CD4-positive, alpha-beta T cell (primary cell): ENCODE data around the gene CAMTA1. TPM values are rescaled to one million over a fixed set of nuclear protein-coding genes. Genes with fewer than 3 reads are reported as not detected.

Experiments
- ATAC-seq: fragments of 200-7000 bp; cut with Tn5 transposase; one replicate; pipeline ENCODE4 v1.10.0; 2022; ENCODE audit warnings: mild to moderate bottlenecking; ENCODE audit not compliant: poor library complexity
- CTCF ChIA-PET: fragments of 350-600 bp; sonication (Branson Sonifier 250); formaldehyde crosslinking; loops from one replicate; lab custom pipeline; 2021; ENCODE audit warnings: antibody characterized with exemption, inconsistent platforms; lab: Charles Lee
- POLR2A ChIA-PET: fragments of 350-600 bp; sonication (Branson Sonifier 250); formaldehyde crosslinking; loops from one replicate; lab custom pipeline; 2021; ENCODE audit warnings: antibody characterized with exemption, inconsistent platforms; lab: Charles Lee
- DNase-seq, 14 experiments: peaks; one replicate each; pipeline ENCODE4 v3.0.0-alpha.2; 2013 to 2020; ENCODE audit warnings: mixed read lengths in 2 of 14
- H3K27ac ChIP-seq, 2 donors: one replicate each; pipeline versions ENCODE4 v1.5.1 to v1.7.0; 2013; ENCODE audit warnings: low read length in 2 of 2, low read depth in 1 of 2, mild to moderate bottlenecking in 1 of 2
- H3K27me3 ChIP-seq, 2 experiments: 1 replicate in 1 of 2; 2 replicates in 1 of 2; pipeline versions ENCODE4 v1.6.1 to v1.7.0; 2013; ENCODE audit warnings: low read length in 2 of 2, control low read depth in 1 of 2, mild to moderate bottlenecking in 1 of 2, moderate library complexity in 1 of 2; ENCODE audit not compliant: insufficient read depth in 2 of 2, control insufficient read depth in 1 of 2
- H3K36me3 ChIP-seq: one replicate; pipeline ENCODE4 v1.6.1; 2013; ENCODE audit warnings: low read length, control low read depth; ENCODE audit not compliant: insufficient read depth
- H3K4me1 ChIP-seq: one replicate; pipeline ENCODE4 v1.6.1; 2013; ENCODE audit warnings: low read length, control low read depth; ENCODE audit not compliant: insufficient read depth
- H3K4me3 ChIP-seq: one replicate; pipeline ENCODE4 v1.5.1; 2013; ENCODE audit warnings: mild to moderate bottlenecking, low read length, moderate library complexity
- H3K9me3 ChIP-seq, 2 experiments: 1 replicate in 1 of 2; 2 replicates in 1 of 2; pipeline versions ENCODE4 v1.6.1 to v1.7.0; 2013; ENCODE audit warnings: low read length in 2 of 2, mild to moderate bottlenecking in 2 of 2, control low read depth in 1 of 2, moderate library complexity in 1 of 2; ENCODE audit not compliant: control insufficient read depth in 1 of 2, insufficient read depth in 1 of 2
- H3K27ac Mint-ChIP-seq: one replicate; pipeline ENCODE4 v1.8.0; 2020; ENCODE audit warnings: mixed read lengths
- H3K27me3 Mint-ChIP-seq: one replicate; pipeline ENCODE4 v1.8.0; 2021; ENCODE audit warnings: mixed read lengths
- H3K36me3 Mint-ChIP-seq: one replicate; pipeline ENCODE4 v1.8.0; 2021; ENCODE audit warnings: low read depth, mixed read lengths
- H3K4me1 Mint-ChIP-seq: one replicate; pipeline ENCODE4 v1.8.0; 2021; ENCODE audit warnings: low read depth, mixed read lengths
- H3K4me3 Mint-ChIP-seq: one replicate; pipeline ENCODE4 v1.8.0; 2020; ENCODE audit warnings: mild to moderate bottlenecking, mixed read lengths
- H3K9me3 Mint-ChIP-seq: one replicate; pipeline ENCODE4 v1.8.0; 2020; ENCODE audit warnings: mixed read lengths
- intact Hi-C, 2 experiments: fragments of 100-400 bp; cut with DNase I in 1 of 2; cut with micrococcal nuclease in 1 of 2; formaldehyde crosslinking; loops; one replicate each; pipeline versions ENCODE4 v1.15.1 to v1.9.0; 2023 to 2025; cut with DNase I, micrococcal nuclease
- total RNA-seq, 174 experiments: library from RNA in 2 of 174; stranded (reverse) in 2 of 174; gene quantifications; one replicate each; pipeline ENCODE4 v1.2.3 and lab custom pipeline; 2021 to 2026
- TF ChIP-seq, protein P1 (sequence below): fragments of 200-600 bp; IDR thresholded peaks from one replicate; pipeline ENCODE4 v1.8.0; 2022; ENCODE audit warnings: antibody characterized with exemption, mild to moderate bottlenecking

The CAMTA1 gene
- total RNA-seq, 2 experiments from 2014 or later = 38.6 to 39.3 TPM

DNA sequence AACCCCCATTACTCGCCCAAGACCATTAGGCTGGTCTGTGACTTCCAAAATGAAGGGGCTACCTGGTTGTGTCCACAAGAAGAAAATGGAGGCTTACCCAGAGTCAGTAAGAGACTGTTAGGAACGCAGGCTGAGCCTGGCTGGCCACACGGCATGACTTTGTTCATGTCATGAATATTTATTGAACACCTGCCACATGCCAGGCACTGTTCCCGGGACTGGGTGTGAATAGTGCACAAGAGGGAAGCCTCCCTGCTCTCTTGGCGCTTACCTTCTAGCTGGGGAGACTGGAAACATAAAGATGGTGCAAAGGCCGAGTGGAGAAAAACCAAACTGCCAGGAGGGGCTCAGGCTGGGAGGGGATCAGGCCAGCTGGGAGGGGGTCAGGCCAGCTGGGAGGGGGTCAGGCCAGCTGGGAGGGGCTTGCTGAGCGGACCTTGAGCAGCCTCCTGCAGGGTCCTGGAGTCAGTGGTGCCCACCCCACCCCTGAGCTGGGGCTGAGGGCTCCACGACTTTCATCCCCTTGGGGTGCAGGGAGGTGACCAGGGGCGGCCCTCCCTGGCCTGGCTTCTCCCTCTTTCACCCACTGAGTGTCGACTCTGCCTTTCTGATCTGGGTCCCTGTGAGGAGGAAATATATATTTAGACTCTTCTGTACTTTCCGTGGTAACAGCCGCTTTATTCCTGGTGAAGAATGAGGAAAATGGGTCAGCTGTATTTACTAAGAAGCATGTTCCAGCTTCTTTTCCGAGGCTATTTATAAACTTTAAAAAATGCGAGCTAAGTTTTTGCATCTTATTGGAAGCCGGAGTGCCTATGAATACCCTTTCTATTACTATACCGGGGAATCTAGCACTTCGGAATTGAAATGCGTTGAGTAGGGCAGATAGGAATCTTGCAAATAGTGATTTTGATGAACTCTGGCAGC lies 139.0 kb downstream of the CAMTA1 start:
- intact Hi-C loops = no loop called here
- Mint-ChIP-seq H3K36me3 (no peaks in the 10 kb centered on the region), H3K4me3 (no peak overlapping the region), H3K27me3 (peaks cover 7% of the 10 kb centered on the region), H3K9me3 (no peaks in the 10 kb centered on the region), H3K27ac (no peak overlapping the region), H3K4me1 (no peaks in the 10 kb centered on the region)
- Histone ChIP-seq H3K36me3 (no peaks in the 10 kb centered on the region), H3K27ac (no peak overlapping the region), H3K9me3 (no peaks in the 10 kb centered on the region), H3K4me1 (no peaks in the 10 kb centered on the region), H3K4me3 (no peak overlapping the region), H3K27me3 (peaks cover 0 to under 1% of the 10 kb centered on the region in 2 experiments)
- CTCF ChIA-PET = no interaction called here
- ATAC-seq = no peak
- POLR2A ChIA-PET = no interaction called here
- DNase-seq = no peak
- TF ChIP-seq, protein P1, sequence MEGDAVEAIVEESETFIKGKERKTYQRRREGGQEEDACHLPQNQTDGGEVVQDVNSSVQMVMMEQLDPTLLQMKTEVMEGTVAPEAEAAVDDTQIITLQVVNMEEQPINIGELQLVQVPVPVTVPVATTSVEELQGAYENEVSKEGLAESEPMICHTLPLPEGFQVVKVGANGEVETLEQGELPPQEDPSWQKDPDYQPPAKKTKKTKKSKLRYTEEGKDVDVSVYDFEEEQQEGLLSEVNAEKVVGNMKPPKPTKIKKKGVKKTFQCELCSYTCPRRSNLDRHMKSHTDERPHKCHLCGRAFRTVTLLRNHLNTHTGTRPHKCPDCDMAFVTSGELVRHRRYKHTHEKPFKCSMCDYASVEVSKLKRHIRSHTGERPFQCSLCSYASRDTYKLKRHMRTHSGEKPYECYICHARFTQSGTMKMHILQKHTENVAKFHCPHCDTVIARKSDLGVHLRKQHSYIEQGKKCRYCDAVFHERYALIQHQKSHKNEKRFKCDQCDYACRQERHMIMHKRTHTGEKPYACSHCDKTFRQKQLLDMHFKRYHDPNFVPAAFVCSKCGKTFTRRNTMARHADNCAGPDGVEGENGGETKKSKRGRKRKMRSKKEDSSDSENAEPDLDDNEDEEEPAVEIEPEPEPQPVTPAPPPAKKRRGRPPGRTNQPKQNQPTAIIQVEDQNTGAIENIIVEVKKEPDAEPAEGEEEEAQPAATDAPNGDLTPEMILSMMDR = no peak

DNA sequence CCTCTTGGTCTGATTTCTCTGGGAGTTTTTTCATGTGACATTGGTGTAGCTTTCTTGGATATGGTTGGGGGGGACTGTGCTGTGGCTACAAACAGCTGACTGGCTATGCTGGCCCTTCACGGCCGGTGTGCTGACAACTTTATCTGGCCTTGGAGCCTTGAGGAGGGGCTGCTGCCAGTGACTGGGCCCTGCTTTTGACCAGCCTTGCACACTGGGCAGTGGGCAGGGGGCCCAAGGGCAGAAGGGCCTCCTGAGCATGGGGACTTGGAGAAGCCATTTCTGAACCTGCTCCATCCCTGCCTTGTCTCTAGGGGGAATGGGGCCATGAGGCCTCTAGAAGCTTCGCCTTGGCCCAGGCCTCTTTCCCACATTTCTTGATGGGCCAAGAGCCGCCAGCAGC lies 139.6 kb downstream of the CAMTA1 start:
- POLR2A ChIA-PET = no interaction called here

DNA sequence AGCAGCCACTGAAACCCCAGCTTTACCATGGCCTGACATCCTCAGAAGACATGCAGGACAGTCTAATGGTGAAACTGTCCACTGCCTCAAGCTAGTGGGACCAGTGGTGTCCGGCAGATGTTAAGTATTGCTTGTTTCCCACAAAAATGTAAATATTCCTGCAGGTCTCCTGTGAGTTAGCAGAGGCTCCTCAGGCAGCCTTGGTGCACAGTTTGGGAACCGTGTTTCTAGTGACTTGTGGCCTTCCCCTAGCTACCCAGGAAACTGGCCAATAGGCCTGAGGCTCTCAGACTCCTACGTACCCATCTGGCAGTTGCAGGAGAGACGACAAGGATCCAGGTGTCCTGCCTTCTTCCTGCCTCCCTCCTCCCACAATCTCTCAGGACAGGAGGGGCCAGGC lies 142.4 kb downstream of the CAMTA1 start:
- Histone ChIP-seq H3K4me1 (no peaks in the 10 kb centered on the region), H3K4me3 (no peak overlapping the region), H3K9me3 (no peaks in the 10 kb centered on the region), H3K27ac (no peak overlapping the region), H3K27me3 (peaks cover 0 to 4% of the 10 kb centered on the region in 2 experiments), H3K36me3 (no peaks in the 10 kb centered on the region)
- peaks cover 21% of the 10 kb centered on the region for H3K27me3 Mint-ChIP-seq
- POLR2A ChIA-PET = no interaction called here
- no peaks in the 10 kb centered on the region for H3K4me1 Mint-ChIP-seq
- no peaks in the 10 kb centered on the region for H3K9me3 Mint-ChIP-seq
- CTCF ChIA-PET = no interaction called here
- H3K36me3 Mint-ChIP-seq = no peaks in the 10 kb centered on the region
- no peak overlapping the region for H3K27ac Mint-ChIP-seq
- TF ChIP-seq, protein P1 = no peak
- H3K4me3 Mint-ChIP-seq = no peak overlapping the region
- ATAC-seq (no peak), DNase-seq (no peak)
- intact Hi-C loops = no loop called here

More for the DNA sequence above, 139.6 kb downstream of the CAMTA1 start:
- intact Hi-C loops = no loop called here
- Histone ChIP-seq H3K27ac (no peak overlapping the region), H3K27me3 (no peaks in the 10 kb centered on the region), H3K9me3 (no peaks in the 10 kb centered on the region), H3K36me3 (no peaks in the 10 kb centered on the region), H3K4me3 (no peak overlapping the region), H3K4me1 (no peaks in the 10 kb centered on the region)
- H3K27me3 Mint-ChIP-seq = peaks cover 11% of the 10 kb centered on the region
- ATAC-seq (no peak), DNase-seq (no peak)
- no peak overlapping the region for H3K27ac Mint-ChIP-seq
- TF ChIP-seq, protein P1 = no peak
- CTCF ChIA-PET = no interaction called here
- no peaks in the 10 kb centered on the region for H3K36me3 Mint-ChIP-seq
- H3K4me3 Mint-ChIP-seq = no peak overlapping the region
- no peaks in the 10 kb centered on the region for H3K9me3 Mint-ChIP-seq
- no peaks in the 10 kb centered on the region for H3K4me1 Mint-ChIP-seq
